ENCODE results near the gene EEF2K.

GRCh38 chr16:22296225-22297113 is 90.4 kb downstream of the EEF2K start:
- TF ChIP-seq MYC (IDR thresholded peaks at IDR 0.05; ENCODE audit: low read depth, low read length) (no peak), CTCF (IDR thresholded peaks at IDR 0.05; ENCODE audit: low read depth, low read length) (no peak)

Data from NB4 (cell line).